HG02938 (cell line): ENCODE results near the gene TMEM131.
"Not testable (repeated sequence)": the region's sequence is repeated elsewhere in the genome, so short reads cannot be mapped to it uniquely, and the experiment has no call there.

ENCODE experiments used
- ATAC-seq: cut with Tn5 transposase; IDR thresholded peaks from one replicate; pipeline ENCODE4 v1.9.1; 2021; ENCODE audit warnings: mild to moderate bottlenecking, moderate library complexity; ENCODE audit not compliant: unreplicated experiment

Gene TMEM131

DNA sequence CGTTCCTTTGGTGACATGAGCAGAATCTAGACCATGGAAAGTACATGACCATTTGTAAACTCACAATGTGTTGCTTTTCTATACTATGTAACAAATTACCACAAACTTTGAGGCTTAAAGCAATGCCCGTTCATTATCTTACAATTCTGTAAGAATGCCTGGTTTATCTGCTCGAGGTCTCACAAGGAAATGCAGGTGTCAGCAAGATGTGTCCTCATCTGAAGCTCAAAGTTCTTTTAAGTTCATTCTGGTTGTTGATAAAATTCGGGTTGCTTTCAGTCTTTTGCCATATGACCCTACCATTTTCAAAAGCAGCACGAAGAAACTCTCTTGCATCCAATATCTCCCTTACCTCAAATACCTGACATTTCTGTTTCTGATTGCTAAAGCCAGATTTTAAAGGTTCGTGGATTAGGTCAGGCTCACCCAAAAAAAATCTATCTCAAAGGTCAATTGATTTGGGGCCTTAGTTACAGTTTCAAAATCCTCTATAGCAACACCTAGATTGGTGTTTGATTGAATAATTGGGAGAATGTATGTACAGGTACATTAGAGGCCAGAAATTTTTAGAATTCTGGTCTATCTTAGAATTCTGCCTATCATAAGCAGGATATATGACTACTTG lies 125.9 kb downstream of the TMEM131 start:
- no peak for ATAC-seq

DNA sequence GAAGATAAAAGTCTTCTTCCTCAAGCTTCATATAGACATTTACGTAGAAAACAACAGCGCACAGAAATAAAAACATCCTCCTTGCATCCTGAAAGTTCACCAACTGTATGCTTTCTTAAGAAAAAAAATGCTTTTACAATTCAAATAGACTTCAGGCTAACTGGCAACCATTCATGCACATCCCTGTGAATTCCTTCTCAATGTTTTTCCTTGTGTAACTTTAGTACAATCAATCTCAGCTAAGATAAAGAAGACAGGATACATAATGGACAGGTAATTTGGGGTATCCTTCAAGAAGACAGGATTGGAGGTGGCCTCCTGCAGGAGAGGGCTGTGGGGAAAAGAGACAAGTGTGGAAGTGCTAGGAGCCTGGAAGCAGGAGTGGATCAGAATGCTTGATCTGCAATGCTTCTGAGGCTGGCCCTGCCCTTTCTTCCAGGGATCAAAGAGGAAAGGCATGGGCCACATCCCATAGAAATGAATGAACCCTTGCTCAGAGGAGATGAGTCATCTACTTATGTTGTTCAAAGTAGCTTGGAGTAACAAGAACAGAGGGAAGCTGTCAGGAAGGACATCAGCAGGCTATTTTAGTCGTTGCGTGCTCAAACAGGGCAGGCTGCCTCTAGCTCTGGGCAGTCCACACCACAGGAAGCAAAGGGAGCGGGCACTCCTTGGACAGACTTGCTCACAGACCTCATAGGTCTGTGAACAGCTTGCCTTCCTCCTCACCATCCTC lies 126.6 kb downstream of the TMEM131 start:
- no peak for ATAC-seq

DNA sequence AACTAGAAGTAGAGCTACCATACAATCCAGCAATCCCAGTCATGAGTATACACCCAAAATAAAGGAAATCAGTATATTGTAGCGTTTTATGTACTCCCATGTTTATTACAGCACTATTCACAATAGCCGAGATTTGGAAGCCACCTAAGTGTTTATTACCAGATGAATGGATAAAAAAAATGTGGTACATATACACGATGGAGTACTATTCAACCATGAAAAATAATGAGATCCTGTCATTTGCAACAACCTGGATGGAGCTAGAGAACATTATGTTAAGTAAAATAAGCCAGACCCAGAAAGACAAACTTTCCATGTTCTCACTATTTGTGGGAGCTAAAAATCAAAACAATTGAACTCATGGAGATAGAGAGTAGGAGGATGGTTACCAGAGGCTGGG lies 131.9 kb downstream of the TMEM131 start:
- ATAC-seq, result no peak

DNA sequence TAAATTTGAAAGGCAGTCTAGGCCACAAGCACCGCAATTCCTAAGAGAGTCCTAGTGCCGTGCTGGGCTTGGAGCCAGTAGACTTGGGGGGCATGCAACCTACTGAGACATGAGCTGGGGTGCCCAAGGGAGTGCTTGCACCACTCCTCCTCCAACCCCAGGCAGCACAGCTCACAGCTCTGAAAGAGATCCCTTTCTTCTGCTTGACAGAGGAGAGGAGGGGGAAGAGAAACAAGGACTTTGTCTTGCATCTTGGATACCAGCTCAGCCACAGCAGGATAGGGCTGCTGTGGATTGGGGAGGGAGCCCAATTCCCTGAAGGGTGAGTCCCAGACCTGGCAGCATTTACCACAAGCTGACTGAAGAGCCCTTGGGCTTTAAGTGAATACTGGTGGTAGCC lies 134.6 kb downstream of the TMEM131 start:
- ATAC-seq, result no peak

DNA sequence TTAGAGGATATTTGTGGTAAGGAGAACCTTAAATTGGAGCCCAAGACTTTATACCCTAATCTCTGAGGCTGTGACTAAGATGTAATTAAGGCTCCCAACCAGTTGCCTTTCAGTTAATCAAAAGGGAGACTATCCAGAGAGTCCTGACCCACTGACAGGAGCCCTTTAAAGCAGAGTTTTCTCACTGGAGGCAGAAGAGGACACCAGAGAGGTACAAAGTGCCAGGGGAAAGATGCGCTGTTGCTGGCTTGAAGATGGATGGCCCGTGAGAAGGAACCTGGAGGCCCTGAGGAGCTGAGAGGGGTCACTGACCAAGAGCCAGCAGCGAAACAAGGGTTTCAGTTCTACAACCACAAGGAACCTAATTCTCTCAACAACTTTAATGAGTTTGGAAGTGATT lies 137.3 kb downstream of the TMEM131 start:
- no peak for ATAC-seq

DNA sequence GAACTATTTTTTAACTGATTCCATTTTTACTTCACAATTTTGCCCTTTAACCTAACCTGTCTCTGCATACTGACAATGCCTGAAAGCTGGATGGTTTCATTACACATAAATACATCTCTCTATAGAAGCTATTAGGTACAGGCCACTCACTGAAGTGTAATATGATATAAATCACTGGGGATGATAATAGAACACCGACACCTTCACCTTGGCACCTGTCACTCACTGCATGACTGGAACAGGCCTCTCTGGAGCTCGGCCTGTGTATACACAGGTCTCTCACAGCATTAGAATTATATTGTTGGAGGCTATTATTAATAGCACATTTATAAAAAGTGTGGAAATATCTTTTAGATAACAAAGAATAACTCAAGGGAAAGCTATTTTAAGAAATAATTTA lies 138.2 kb downstream of the TMEM131 start:
- ATAC-seq, result no peak

DNA sequence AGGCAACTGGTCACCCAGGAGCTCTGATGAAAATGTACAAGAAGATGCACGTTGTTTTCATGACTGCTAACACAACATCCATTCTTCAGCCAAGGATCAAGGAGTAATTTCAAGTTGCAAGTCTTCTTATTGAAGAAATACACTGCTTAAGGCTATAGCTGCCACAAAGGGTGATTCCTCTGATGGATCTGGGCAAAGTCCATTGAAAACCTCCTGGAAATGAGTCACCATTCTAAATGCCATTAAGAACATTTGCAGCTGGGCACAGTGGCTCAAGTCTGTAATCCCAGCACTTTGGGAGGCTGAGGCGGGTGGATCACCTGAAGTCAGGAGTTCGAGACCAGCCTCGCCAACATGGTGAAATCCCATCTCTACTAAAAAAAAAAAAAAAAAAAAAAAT lies 142.7 kb downstream of the TMEM131 start:
- ATAC-seq, result not testable (repeated sequence)

DNA sequence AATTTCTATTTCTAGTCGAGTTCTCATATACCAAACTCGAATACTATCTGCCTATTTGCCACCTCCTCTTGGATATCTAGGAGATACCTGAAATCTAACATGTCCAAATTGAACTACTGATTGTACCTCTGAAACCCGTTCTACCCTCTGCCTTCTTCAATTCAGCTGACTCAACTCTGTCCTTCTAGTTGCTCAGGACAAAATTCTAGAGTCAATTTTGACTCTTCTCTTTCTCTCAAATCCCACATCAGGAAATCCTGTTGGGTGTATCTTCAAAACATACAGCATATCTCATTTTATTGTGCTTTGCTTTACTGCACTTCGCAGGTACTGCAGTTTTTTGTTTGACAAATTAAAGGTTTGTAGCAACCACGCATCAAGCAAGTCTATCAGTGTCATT lies 144.6 kb downstream of the TMEM131 start:
- no peak for ATAC-seq

DNA sequence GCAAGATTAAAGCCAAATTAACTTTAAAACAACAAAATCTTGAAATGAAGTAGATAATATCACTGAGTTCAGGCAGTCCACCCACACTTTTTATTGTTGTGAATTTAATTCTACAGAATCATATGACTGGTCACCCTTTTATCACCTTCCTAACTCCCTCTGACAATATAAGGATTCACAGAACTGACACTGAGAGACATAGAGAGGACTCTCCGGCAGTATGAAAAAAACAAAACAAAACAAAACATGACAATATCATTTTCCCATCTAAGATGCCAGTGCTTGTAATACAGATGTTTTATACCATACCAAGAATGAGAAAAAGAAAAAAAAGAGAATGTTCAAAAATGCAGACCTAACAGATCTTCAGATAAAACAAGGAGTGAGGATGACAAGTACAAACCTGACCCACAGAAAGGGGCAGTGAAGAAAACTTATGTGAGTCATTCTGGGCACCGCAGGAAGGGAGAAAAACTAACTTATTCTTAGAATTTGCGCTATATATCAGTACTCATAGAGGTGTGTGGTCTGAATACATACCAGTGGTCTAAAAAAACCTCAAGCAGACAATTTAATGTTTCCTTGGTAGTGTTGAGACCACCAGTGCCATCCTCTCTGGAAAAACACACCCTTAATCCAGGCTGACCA lies 145.7 kb downstream of the TMEM131 start:
- ATAC-seq, result peak; percentile 95

DNA sequence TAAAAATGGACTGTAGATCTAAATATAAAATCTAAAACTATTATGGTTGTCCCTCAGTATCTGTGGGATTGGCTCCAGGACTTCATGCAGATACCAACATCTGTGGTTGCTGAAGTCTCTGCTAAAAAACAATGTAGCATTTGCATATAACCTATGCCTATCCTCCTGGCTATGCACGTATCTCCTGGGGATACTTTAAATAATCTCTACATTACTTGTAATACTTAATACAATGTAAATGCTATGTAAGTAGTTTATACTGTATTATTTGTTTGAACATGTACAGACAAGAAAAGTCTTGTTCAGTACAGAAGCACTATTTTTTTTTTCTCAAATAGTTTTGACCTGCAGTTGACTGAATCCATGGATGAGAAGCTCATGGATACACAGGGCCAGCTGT lies 147.4 kb downstream of the TMEM131 start:
- ATAC-seq, result no peak

DNA sequence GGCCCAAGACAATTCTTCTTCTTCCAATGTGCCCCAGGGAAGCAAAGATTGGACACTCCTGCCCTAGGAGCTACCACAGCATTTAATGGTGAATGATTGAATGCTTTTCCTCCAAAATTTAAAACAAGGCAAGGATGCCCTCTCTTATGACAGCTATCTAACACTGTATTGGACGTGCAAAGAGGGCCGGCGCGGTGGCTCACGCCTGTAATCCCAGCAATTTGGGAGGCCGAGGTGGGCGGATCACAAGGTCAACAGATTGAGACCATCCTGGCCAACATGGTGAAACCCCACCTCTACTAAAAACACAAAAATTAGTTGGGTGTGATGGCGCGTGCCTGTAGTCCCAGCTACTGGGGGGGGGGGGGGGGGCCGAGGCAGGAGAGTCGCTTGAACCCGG lies 149.0 kb downstream of the TMEM131 start:
- ATAC-seq, result not testable (repeated sequence)

DNA sequence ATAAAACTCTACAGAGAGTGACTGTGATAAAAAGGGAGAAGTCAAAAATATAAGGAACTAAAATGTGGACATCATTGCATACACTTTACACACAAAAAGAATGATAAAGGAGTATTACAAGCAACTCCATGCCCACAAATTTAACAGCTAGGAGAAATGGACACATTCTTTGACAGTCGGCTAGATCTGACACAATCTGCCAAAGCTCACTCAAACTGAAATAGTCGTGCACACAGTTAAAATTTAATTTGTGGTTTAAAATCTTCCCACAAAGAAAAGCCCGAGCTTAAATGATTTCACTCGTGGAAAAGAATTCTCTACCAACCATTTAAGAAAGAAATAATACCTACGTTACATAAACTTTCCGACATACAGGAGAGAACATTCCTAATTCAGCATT lies 149.9 kb downstream of the TMEM131 start:
- no peak for ATAC-seq

DNA sequence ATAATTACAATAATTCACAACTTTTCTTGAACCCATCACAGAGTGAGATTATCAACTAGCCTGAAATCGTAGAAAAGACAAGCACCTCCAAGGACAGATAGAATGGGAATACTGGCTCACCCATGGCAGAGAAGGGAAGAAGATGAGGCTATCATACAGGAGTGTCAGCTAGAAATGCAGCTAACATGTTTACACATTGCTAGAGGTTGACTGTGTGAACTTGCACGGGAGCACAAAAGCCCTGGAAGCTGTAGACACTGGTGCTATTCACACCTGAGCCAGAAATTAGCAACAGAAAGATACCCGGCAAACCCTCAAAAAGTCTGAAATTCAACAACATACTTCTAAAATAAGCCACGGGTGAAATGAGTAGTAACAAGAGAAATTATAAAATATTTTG lies 150.6 kb downstream of the TMEM131 start:
- ATAC-seq, result no peak

DNA sequence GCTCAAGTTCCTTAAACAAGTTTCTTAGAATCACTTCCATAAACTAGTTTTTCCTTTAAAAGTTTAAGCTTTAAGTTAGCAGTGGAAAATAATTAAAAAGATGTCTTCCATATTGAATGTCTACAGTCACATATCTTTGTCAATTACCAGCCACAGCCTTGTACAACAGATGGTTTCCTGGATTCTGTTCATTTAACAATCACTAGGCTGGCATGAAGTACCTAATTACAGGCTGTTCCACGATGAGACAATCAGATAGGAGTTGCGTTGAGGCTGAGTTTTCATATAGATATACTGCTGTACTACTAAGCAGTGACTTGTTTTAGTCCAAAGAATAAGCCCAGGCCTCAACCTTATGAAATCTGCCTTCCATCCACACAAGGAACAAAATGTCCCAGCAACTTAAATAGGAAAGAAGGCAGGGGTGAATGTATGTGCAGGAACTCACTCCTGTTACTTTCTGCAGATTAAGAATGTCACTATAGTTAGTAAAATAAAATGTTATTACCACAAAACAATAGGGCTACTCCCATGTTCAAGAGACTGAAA lies 151.4 kb downstream of the TMEM131 start:
- ATAC-seq, result no peak

DNA sequence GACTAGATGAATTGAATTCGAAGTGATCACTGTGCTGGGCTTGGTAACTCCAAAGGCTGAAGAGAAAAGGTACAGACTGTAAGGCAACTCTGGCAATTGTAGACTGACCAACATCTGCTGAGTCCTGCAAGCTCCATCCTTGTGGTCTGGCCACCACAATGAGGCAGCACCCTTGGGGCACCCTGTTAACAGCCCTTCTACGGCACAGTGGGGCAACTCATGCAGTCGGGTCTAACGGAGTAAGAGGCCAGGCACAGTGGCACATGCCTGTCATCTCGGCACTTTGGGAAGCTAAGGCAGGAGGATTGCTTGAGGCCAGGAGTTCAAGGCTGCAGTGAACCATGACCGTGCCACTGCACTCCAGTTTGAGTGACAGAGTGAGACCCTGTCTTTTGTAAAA lies 155.6 kb downstream of the TMEM131 start:
- ATAC-seq, result no peak

DNA sequence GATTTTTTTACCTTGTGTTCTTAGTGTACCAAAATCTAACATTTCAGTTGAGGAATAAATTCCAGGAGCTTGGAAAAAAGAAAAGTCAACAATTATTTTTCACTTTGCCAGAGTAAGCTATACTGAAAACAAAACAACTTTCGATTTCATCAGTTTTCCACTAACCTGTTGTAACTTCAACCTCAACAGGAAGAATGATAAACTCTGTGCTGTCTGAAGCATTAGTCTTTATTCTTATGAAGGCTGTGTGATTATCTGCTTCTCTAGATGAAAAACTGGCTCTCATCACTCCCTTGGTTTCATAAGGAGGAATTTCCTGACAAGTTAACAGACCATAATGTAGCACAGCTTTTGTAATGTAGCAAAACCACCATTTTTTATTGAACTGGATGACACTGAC lies 161.1 kb downstream of the TMEM131 start:
- no peak for ATAC-seq

DNA sequence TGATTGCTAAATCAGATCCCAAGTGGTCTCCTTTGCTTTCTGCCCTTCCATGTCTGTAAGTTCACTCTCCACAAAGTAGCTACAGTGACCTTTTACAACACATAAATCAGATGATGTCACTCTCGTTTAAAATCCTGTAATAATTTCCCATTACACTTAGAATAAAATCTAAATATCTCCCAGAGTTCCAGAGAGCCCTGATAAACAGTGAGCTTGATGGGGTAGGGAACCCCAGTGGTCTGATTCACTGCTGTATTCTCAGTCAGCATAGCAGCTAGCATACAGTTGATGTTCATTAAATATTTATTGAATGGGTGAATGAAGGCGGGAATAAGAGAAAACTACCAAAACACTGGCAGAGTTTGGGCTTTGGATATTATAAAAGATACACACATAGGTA lies 164.6 kb downstream of the TMEM131 start:
- no peak for ATAC-seq

DNA sequence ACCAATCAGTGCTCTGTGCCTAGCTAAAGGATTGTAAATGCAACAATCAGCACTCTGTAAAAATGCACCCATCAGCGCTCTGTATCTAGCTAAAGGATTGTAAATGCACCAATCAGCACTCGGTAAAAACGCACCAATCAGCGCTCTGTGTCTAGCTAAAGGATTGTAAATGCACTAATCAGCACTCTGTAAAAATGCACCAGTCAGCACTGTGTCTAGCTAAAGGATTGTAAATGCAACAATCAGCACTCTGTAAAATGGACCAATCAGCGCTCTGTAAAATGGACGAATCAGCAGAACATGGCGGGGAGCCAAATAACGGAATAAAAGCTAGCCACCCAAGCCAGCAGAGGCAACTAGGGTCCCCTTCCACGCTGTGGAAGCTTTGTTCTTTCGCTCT lies 166.5 kb downstream of the TMEM131 start:
- not testable (repeated sequence) for ATAC-seq

DNA sequence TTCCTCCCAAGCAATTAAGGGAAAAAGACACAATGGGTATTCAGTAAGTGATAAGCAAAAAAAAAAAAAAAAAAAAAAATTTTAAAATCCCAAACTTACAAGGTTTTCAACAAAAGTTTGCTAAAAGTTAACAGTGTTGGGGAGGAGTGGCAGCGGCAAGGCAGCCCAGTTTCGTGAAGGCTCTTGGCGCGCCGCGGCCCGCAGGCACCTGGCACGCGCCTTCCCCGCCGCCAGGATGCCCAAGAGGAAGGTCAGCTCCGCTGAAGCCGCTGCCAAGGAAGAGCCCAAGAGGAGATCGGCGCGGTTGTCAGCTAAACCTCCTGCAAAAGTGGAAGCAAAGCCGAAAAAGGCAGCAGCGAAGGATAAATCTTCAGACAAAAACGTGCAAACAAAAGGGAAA lies 168.7 kb downstream of the TMEM131 start:
- ATAC-seq, result not testable (repeated sequence)

DNA sequence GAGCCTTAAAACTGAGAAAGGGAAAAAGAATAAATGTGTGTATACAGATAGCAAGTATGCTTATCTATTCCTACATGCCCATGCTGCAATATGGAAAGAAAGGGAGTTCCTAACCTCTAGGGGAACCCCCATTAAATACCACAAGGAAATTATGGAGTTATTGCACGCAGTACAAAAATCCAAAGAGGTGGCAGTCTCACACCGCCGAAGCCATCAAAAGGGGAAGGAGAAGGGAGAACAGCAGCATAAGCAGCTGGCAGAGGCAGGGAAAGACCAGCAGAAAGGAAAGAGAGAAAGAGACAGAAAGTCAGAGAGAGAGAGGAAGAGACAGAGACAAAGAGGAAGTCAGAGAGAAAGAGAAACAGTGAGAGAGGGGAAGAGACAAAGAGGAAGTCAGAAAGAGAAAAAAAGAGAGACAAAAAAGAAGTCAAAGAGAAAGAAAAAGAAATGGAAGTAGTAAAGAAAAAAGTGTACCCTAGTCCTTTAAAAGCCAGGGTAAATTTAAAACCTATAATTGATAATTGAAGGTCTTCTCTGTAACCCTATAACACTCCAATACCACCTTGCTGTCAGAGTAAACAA lies 169.4 kb downstream of the TMEM131 start:
- ATAC-seq, result not testable (repeated sequence)

DNA sequence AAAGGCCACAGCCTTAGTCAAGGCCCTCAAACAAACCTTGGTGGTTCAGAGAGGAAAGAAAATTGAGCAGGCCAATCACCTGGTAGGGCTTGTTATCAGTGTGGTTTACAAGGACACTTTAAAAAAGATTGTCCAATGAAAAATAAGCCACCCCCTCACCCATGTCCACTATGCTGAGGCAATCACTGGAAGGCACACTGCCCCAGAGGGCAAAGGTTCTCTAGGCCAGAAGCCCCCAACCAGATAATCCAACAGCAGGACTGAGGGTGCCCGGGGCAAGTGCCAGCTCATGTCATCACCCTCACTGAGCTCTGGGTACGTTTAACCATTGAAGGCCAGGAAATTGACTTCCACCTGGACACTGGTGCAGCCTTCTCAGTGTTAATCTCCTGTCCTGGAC lies 171.7 kb downstream of the TMEM131 start:
- ATAC-seq, result not testable (repeated sequence)

DNA sequence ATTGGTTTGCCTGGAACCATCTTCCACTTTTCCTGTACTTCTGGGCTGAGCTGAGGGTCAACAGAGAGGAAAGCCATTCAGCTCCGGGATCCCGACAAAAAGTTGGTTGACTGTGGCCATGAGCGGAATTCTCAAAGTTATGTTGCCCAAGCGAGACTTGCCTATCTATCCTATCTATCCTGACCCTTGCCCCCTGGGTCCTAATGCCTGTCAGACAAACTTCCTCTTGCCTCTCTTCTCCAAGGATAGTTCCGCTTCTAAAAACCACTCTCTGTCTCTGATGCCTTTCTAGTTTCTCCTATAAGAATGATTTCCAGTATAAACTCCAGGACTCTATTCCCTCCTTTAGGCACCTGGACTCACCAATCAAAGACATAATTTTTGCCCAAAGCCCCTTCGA lies 173.9 kb downstream of the TMEM131 start:
- ATAC-seq, result not testable (repeated sequence)
